ENCODE measurements around the gene DCAF15. TPM values are rescaled to one million over a fixed set of nuclear protein-coding genes. Genes with fewer than 3 reads are reported as not detected.
"Not testable (repeated sequence)": the region's sequence is repeated elsewhere in the genome, so short reads cannot be mapped to it uniquely, and the experiment has no call there.

The DCAF15 gene
- total and polyA plus RNA-seq, 2 experiments from 2014 or later = 39.5 to 81.3 TPM

GRCh38 chr19:13920524-13920923 is 31.8 kb upstream of the DCAF15 start (continued):
- TF ChIP-seq CTCF (conservative IDR thresholded peaks at IDR 0.05; ENCODE audit: low read depth in 2 of 2) = no peak
- no peak for TF ChIP-seq CREB1 (CRISPR knock-in tag; IDR thresholded peaks at IDR 0.05; ENCODE audit: low read depth)
- TF ChIP-seq REST (IDR thresholded peaks at IDR 0.05; ENCODE audit: unreplicated experiment) = no peak
- TF ChIP-seq JUNB (IDR thresholded peaks at IDR 0.05; ENCODE audit: unreplicated experiment) = no peak
- TF ChIP-seq STAT1 (IDR thresholded peaks at IDR 0.05; ENCODE audit: unreplicated experiment) = no peak

GRCh38 chr19:13920940-13921747 is 31.2 kb upstream of the DCAF15 start:
- no peak overlapping the region for H3K27ac ChIP-seq (ENCODE audit: low read depth)
- no peaks in the 10 kb centered on the region for H3K9me2 ChIP-seq (ENCODE audit: insufficient read depth)
- no peaks in the 10 kb centered on the region for H3K79me2 ChIP-seq (replicated peaks; ENCODE audit: insufficient read depth)
- H4K20me1 ChIP-seq (replicated peaks; ENCODE audit: insufficient read depth) = peaks cover 4% of the 10 kb centered on the region
- ATAC-seq (peak; percentile 93), DNase-seq (ENCODE audit: low spot score) (peak; percentile 76)
- H3K4me1 Mint-ChIP-seq = no peaks in the 10 kb centered on the region
- peaks cover 5% of the 10 kb centered on the region; the same call in 1 of the 2 replicates for H3K36me3 ChIP-seq (ENCODE audit: insufficient read depth)
- peaks cover 9% of the 10 kb centered on the region; the same call in 2 of the 3 replicates for H3K9me3 Mint-ChIP-seq
- H3K4me1 ChIP-seq (ENCODE audit: insufficient read depth) = no peaks in the 10 kb centered on the region
- peaks cover 61% of the 10 kb centered on the region for H3K36me3 Mint-ChIP-seq (ENCODE audit: low read depth)
- no peak overlapping the region for H2AFZ ChIP-seq
- no peaks in the 10 kb centered on the region for H3F3A ChIP-seq (replicated peaks; ENCODE audit: low read depth)
- TF ChIP-seq EZH2 (IDR thresholded peaks at IDR 0.05; ENCODE audit: low read depth, unreplicated experiment) = no peak
- TF ChIP-seq CREB1 (CRISPR knock-in tag; IDR thresholded peaks at IDR 0.05; ENCODE audit: low read depth) = peak; percentile 80
- TF ChIP-seq ETS1 (IDR thresholded peaks at IDR 0.05) = 0 out of 2 replicates have a peak, but pooled peaks have one; percentile 35
- H3K27ac Mint-ChIP-seq = peak overlapping the region; percentile 91
- H3K27me3 ChIP-seq (ENCODE audit: insufficient read depth) = no peaks in the 10 kb centered on the region
- H3K27me3 Mint-ChIP-seq (ENCODE audit: insufficient read depth, low read depth, poor library complexity) = peaks cover 5% of the 10 kb centered on the region
- no peak overlapping the region for H3K4me3 ChIP-seq
- no peak overlapping the region for H3K4me2 ChIP-seq
- H3K4me3 Mint-ChIP-seq = no peak overlapping the region

- H3K36me3 Mint-ChIP-seq (ENCODE audit: low read depth) = peaks cover 66% of the 10 kb centered on the region
- H3K4me1 Mint-ChIP-seq; H3K4me1 ChIP-seq (ENCODE audit: insufficient read depth); H3K27me3 Mint-ChIP-seq (ENCODE audit: insufficient read depth, low read depth, poor library complexity); H3K27me3 ChIP-seq (ENCODE audit: insufficient read depth); H3K79me2 ChIP-seq (replicated peaks; ENCODE audit: insufficient read depth); H3F3A ChIP-seq (replicated peaks; ENCODE audit: low read depth); H3K4me2 ChIP-seq; H3K4me3 ChIP-seq; H2AFZ ChIP-seq; H3K9me2 ChIP-seq (ENCODE audit: insufficient read depth); H3K9me3 Mint-ChIP-seq; DNase-seq (ENCODE audit: low spot score); H3K4me3 Mint-ChIP-seq; ATAC-seq; H3K27ac ChIP-seq (ENCODE audit: low read depth); H3K27ac Mint-ChIP-seq; H4K20me1 ChIP-seq (replicated peaks; ENCODE audit: insufficient read depth): not testable (repeated sequence)
- peaks cover 12% of the 10 kb centered on the region; the same call in 1 of the 2 replicates for H3K36me3 ChIP-seq (ENCODE audit: insufficient read depth)
These were observed 30.2 kb upstream of the DCAF15 start for GRCh38 chr19:13922118-13922517.

Measured in GM23338 (cell line).